GM23338 (cell line): ENCODE measurements around the gene TRIM72.

Experiments used
- CREB1 ChIP-seq: fragments of 250-450 bp; sonication (Bioruptor Pico); IDR thresholded peaks from 2 replicates; pipeline ENCODE4 v1.5.0; 2020; ENCODE audit warnings: low read depth, mild to moderate bottlenecking, moderate library complexity
- EZH2 ChIP-seq: fragments of 200-600 bp; sonication (generic); IDR thresholded peaks from one replicate; pipeline ENCODE4 v1.8.0; 2017; ENCODE audit warnings: antibody characterized with exemption, mild to moderate bottlenecking, low read depth; ENCODE audit not compliant: unreplicated experiment
- EZH2phosphoT487 ChIP-seq: fragments of 200-600 bp; sonication (generic); IDR thresholded peaks from one replicate; pipeline ENCODE4 v1.8.1; 2018; ENCODE audit warnings: antibody characterized with exemption; ENCODE audit not compliant: unreplicated experiment
- TF ChIP-seq, protein P1 (sequence below), 2 experiments: fragments of 200-600 bp in 1 of 2; sonication (generic) in 1 of 2; conservative IDR thresholded peaks; 2 replicates each; pipeline versions ENCODE4 v1.5.1 to v1.6.1; 2016 to 2017; ENCODE audit warnings: antibody characterized with exemption in 2 of 2, low read depth in 2 of 2, mild to moderate bottlenecking in 2 of 2, moderate library complexity in 1 of 2
- TF ChIP-seq, protein P2 (sequence below): IDR thresholded peaks from 2 replicates; pipeline ENCODE4 v1.6.1; 2016; ENCODE audit warnings: antibody characterized with exemption
- TF ChIP-seq, protein P3 (sequence below): IDR thresholded peaks from one replicate; pipeline ENCODE4 v1.6.1; 2018; ENCODE audit warnings: antibody characterized with exemption; ENCODE audit not compliant: unreplicated experiment

DNA sequence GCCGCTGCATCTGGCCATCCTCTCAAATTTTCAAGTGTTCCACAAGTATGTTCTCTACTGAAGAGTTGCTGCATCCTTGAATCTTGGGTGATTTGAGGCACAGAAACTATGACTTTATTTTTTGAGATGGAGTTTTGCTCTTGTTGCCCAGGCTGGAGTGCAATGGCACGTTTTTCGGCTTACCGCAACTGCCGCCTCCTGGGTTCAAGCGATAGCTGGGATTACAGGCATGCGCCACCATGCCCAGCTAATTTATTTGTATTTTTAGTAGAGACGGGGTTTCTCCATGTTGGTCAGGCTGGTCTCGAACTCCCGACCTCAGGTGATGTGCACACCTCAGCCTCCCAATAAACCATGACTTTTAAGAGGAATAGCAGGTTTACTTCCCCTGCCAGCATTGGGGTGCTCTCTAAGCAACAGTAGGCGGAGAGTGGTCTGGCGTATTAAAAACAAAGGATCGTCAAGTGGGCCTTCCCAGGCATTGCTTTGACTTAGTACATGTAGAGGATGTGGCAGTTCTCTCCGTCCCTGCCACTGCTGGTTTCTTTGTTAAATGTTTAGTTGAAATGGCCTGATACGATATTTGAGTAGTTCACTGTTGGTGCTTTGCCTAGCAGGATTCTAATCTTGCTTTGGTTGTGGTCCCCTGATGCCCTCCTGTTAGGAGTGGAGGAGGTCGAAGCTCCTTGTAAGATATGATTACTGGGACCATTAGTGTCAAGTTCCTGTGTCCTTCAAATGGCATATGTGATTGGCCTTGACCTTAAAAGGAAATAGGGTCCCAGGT lies 20.9 kb upstream of the TRIM72 start:
- TF ChIP-seq, protein P1, sequence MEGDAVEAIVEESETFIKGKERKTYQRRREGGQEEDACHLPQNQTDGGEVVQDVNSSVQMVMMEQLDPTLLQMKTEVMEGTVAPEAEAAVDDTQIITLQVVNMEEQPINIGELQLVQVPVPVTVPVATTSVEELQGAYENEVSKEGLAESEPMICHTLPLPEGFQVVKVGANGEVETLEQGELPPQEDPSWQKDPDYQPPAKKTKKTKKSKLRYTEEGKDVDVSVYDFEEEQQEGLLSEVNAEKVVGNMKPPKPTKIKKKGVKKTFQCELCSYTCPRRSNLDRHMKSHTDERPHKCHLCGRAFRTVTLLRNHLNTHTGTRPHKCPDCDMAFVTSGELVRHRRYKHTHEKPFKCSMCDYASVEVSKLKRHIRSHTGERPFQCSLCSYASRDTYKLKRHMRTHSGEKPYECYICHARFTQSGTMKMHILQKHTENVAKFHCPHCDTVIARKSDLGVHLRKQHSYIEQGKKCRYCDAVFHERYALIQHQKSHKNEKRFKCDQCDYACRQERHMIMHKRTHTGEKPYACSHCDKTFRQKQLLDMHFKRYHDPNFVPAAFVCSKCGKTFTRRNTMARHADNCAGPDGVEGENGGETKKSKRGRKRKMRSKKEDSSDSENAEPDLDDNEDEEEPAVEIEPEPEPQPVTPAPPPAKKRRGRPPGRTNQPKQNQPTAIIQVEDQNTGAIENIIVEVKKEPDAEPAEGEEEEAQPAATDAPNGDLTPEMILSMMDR (conservative IDR thresholded peaks at IDR 0.05; ENCODE audit: low read depth in 2 of 2), result no peak
- no peak for TF ChIP-seq EZH2phosphoT487
- no peak for TF ChIP-seq CREB1 (CRISPR knock-in tag)
- no peak for TF ChIP-seq EZH2
- TF ChIP-seq, protein P2, sequence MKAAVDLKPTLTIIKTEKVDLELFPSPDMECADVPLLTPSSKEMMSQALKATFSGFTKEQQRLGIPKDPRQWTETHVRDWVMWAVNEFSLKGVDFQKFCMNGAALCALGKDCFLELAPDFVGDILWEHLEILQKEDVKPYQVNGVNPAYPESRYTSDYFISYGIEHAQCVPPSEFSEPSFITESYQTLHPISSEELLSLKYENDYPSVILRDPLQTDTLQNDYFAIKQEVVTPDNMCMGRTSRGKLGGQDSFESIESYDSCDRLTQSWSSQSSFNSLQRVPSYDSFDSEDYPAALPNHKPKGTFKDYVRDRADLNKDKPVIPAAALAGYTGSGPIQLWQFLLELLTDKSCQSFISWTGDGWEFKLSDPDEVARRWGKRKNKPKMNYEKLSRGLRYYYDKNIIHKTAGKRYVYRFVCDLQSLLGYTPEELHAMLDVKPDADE, result no peak
- TF ChIP-seq, protein P3, sequence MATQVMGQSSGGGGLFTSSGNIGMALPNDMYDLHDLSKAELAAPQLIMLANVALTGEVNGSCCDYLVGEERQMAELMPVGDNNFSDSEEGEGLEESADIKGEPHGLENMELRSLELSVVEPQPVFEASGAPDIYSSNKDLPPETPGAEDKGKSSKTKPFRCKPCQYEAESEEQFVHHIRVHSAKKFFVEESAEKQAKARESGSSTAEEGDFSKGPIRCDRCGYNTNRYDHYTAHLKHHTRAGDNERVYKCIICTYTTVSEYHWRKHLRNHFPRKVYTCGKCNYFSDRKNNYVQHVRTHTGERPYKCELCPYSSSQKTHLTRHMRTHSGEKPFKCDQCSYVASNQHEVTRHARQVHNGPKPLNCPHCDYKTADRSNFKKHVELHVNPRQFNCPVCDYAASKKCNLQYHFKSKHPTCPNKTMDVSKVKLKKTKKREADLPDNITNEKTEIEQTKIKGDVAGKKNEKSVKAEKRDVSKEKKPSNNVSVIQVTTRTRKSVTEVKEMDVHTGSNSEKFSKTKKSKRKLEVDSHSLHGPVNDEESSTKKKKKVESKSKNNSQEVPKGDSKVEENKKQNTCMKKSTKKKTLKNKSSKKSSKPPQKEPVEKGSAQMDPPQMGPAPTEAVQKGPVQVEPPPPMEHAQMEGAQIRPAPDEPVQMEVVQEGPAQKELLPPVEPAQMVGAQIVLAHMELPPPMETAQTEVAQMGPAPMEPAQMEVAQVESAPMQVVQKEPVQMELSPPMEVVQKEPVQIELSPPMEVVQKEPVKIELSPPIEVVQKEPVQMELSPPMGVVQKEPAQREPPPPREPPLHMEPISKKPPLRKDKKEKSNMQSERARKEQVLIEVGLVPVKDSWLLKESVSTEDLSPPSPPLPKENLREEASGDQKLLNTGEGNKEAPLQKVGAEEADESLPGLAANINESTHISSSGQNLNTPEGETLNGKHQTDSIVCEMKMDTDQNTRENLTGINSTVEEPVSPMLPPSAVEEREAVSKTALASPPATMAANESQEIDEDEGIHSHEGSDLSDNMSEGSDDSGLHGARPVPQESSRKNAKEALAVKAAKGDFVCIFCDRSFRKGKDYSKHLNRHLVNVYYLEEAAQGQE, result no peak
